ENCODE measurements around the gene SUN3. TPM values are rescaled to one million over a fixed set of nuclear protein-coding genes. Genes with fewer than 3 reads are reported as not detected.

Gene SUN3
- total and polyA plus RNA-seq, 10 of the 15 experiments (the other 5 are each of a cell fraction or from before 2014, with no cell fraction given) = 0.29 to 0.48 TPM; not detected in 8

GRCh38 chr7:48052748-48053147, 23.8 kb upstream of the SUN3 start (continued):
- TF ChIP-seq BCLAF1 (IDR thresholded peaks at IDR 0.05) = no peak
- TF ChIP-seq, protein P1, sequence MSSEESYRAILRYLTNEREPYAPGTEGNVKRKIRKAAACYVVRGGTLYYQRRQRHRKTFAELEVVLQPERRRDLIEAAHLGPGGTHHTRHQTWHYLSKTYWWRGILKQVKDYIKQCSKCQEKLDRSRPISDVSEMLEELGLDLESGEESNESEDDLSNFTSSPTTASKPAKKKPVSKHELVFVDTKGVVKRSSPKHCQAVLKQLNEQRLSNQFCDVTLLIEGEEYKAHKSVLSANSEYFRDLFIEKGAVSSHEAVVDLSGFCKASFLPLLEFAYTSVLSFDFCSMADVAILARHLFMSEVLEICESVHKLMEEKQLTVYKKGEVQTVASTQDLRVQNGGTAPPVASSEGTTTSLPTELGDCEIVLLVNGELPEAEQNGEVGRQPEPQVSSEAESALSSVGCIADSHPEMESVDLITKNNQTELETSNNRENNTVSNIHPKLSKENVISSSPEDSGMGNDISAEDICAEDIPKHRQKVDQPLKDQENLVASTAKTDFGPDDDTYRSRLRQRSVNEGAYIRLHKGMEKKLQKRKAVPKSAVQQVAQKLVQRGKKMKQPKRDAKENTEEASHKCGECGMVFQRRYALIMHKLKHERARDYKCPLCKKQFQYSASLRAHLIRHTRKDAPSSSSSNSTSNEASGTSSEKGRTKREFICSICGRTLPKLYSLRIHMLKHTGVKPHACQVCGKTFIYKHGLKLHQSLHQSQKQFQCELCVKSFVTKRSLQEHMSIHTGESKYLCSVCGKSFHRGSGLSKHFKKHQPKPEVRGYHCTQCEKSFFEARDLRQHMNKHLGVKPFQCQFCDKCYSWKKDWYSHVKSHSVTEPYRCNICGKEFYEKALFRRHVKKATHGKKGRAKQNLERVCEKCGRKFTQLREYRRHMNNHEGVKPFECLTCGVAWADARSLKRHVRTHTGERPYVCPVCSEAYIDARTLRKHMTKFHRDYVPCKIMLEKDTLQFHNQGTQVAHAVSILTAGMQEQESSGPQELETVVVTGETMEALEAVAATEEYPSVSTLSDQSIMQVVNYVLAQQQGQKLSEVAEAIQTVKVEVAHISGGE (CRISPR knock-in tag; IDR thresholded peaks at IDR 0.05) = no peak
- no peak for TF ChIP-seq DPF2 (IDR thresholded peaks at IDR 0.05)
- TF ChIP-seq ZBTB33 (IDR thresholded peaks at IDR 0.05) = no peak
- no peak for TF ChIP-seq CHD1 (IDR thresholded peaks at IDR 0.05; ENCODE audit: low read depth, low read length)
- TF ChIP-seq BACH1 (IDR thresholded peaks at IDR 0.05; ENCODE audit: borderline replicate concordance) = no peak
- no peak for TF ChIP-seq SP1 (IDR thresholded peaks at IDR 0.05; ENCODE audit: low read depth, low read length)
- no peak for TF ChIP-seq PAX5 (IDR thresholded peaks at IDR 0.05; ENCODE audit: borderline replicate concordance, low read depth, low read length)
- TF ChIP-seq ZBTB40 (IDR thresholded peaks at IDR 0.05; ENCODE audit: borderline replicate concordance) = no peak
- no peak for TF ChIP-seq CUX1 (IDR thresholded peaks at IDR 0.05; ENCODE audit: insufficient replicate concordance, low read depth, low read length)
- no peak for TF ChIP-seq NBN (IDR thresholded peaks at IDR 0.05)
- TF ChIP-seq BCL11A (IDR thresholded peaks at IDR 0.05; ENCODE audit: low read depth, low read length) = no peak
- no peak for TF ChIP-seq RBBP5 (conservative IDR thresholded peaks at IDR 0.05)

Measured in GM12878 (cell line).